H1 (cell line): ENCODE results near the gene ARAP3. TPM values are rescaled to one million over a fixed set of nuclear protein-coding genes. Genes with fewer than 3 reads are reported as not detected.

Experiments used
- CTCF ChIA-PET: fragments of 300-600 bp; sonication (Branson Sonifier 250); formaldehyde crosslinking; loops from one replicate; lab custom pipeline; 2021; ENCODE audit not compliant: partially characterized antibody; lab: Charles Lee
- POLR2A ChIA-PET: fragments of 300-600 bp; sonication (Branson Sonifier 250); formaldehyde crosslinking; loops from one replicate; lab custom pipeline; 2021; ENCODE audit warnings: inconsistent platforms; ENCODE audit not compliant: partially characterized antibody; lab: Charles Lee
- DNase-seq, 2 experiments: peaks; one replicate each; pipeline versions ENCODE4 v3.0.0 to v3.0.0-alpha.2; 2010 to 2022; ENCODE audit warnings: low spot score in 2 of 2, low read depth in 1 of 2, mixed read lengths in 1 of 2
- FAIRE-seq: peaks from 2 replicates; lab custom pipeline; 2011; peaks lifted over from hg19 to GRCh38; lab: Jason Lieb, UNC
- H2AFZ ChIP-seq: 2 replicates; pipeline ENCODE4 v1.8.1; 2012; ENCODE audit warnings: low read length, inconsistent platforms
- H2AK5ac ChIP-seq: 2 replicates; pipeline ENCODE4 v1.6.1; 2013; ENCODE audit warnings: low read depth, low read length
- H2BK120ac ChIP-seq: replicated peaks from 2 replicates; pipeline ENCODE3; 2013; ENCODE audit warnings: low read depth, low read length, inconsistent platforms
- H2BK12ac ChIP-seq: 2 replicates; pipeline ENCODE4 v1.6.1; 2013; ENCODE audit warnings: low read depth, low read length
- H2BK15ac ChIP-seq: 2 replicates; pipeline ENCODE4 v1.6.1; 2013; ENCODE audit warnings: low read length
- H2BK20ac ChIP-seq: 2 replicates; pipeline ENCODE4 v1.6.1; 2013; ENCODE audit warnings: low read length
- H2BK5ac ChIP-seq: 2 replicates; pipeline ENCODE4 v1.6.1; 2013; ENCODE audit warnings: low read depth, low read length
- H3K14ac ChIP-seq: 2 replicates; pipeline ENCODE4 v1.6.1; 2013; ENCODE audit warnings: inconsistent platforms; ENCODE audit not compliant: insufficient read length
- H3K18ac ChIP-seq: 2 replicates; pipeline ENCODE4 v1.6.1; 2013; ENCODE audit warnings: low read length; ENCODE audit errors: extremely low read depth
- H3K23ac ChIP-seq: 2 replicates; pipeline ENCODE4 v1.6.1; 2013; ENCODE audit warnings: inconsistent platforms; ENCODE audit not compliant: insufficient read length
- H3K23me2 ChIP-seq: 2 replicates; pipeline ENCODE4 v1.6.1; 2013; ENCODE audit warnings: low read depth, low read length
- H3K27ac ChIP-seq: 2 replicates; pipeline ENCODE4 v1.6.1; 2011; ENCODE audit warnings: low read depth, low read length, inconsistent platforms
- H3K27me3 ChIP-seq, 4 experiments: replicated peaks in 1 of 4; 1 replicate in 1 of 4; 2 replicates in 3 of 4; pipeline versions ENCODE4 v1.6.1 to v1.8.1; 2011 to 2013; ENCODE audit warnings: low read length in 3 of 4, mild to moderate bottlenecking in 3 of 4, inconsistent platforms in 2 of 4, mixed read lengths in 2 of 4, moderate library complexity in 1 of 4; ENCODE audit not compliant: control insufficient read depth in 3 of 4, insufficient read depth in 3 of 4; ENCODE audit errors: extremely low read depth in 1 of 4
- H3K36me3 ChIP-seq, 4 experiments: 2 replicates each; pipeline versions ENCODE4 v1.6.1 to v1.8.1; 2011 to 2013; ENCODE audit warnings: mild to moderate bottlenecking in 4 of 4, low read length in 3 of 4, moderate library complexity in 2 of 4, control low read depth in 1 of 4, inconsistent platforms in 1 of 4; ENCODE audit not compliant: insufficient read depth in 4 of 4, control insufficient read depth in 2 of 4
- H3K4ac ChIP-seq: replicated peaks from 2 replicates; pipeline ENCODE3; 2013; ENCODE audit warnings: low read length, low read depth, mixed read lengths, inconsistent platforms; ENCODE audit not compliant: insufficient read length
- H3K4me1 ChIP-seq, 4 experiments: replicated peaks in 1 of 4; 1 replicate in 1 of 4; 2 replicates in 3 of 4; pipeline versions ENCODE4 v1.6.1 to v1.8.1; 2011 to 2013; ENCODE audit warnings: low read length in 3 of 4, inconsistent platforms in 2 of 4, mixed read lengths in 1 of 4; ENCODE audit not compliant: insufficient read depth in 4 of 4, control insufficient read depth in 3 of 4
- H3K4me2 ChIP-seq, 2 experiments: 2 replicates each; pipeline versions ENCODE4 v1.6.1 to v1.8.1; 2011 to 2013; ENCODE audit warnings: low read depth in 2 of 2, low read length in 2 of 2, control low read depth in 1 of 2, inconsistent platforms in 1 of 2, mild to moderate bottlenecking in 1 of 2; ENCODE audit not compliant: insufficient read depth in 1 of 2
- H3K4me3 ChIP-seq, 4 experiments: fragments of 200-600, 300-600 bp in 1 of 4; sonication (generic), shearing (Covaris generic), sonication (Bioruptor Twin) in 1 of 4; 2 replicates each; pipeline versions ENCODE4 v1.5.1 to v1.8.1; 2011 to 2016; ENCODE audit warnings: low read length in 4 of 4, low read depth in 3 of 4, control low read depth in 2 of 4, inconsistent platforms in 2 of 4, mild to moderate bottlenecking in 2 of 4, mixed read lengths in 1 of 4, moderate library complexity in 1 of 4; ENCODE audit not compliant: insufficient read depth in 2 of 4; ENCODE audit errors: extremely low read depth in 1 of 4
- H3K56ac ChIP-seq: replicated peaks from 2 replicates; pipeline ENCODE3; 2013; ENCODE audit warnings: low read depth, mild to moderate bottlenecking, mixed read lengths, low read length, inconsistent platforms; ENCODE audit not compliant: insufficient read length
- H3K79me1 ChIP-seq: 2 replicates; pipeline ENCODE4 v1.6.1; 2013; ENCODE audit warnings: low read depth, low read length, control low read depth
- H3K79me2 ChIP-seq, 2 experiments: 2 replicates each; pipeline versions ENCODE4 v1.6.1 to v1.8.1; 2012 to 2013; ENCODE audit warnings: low read length in 2 of 2, mild to moderate bottlenecking in 2 of 2, inconsistent platforms in 1 of 2; ENCODE audit not compliant: insufficient read depth in 2 of 2, control insufficient read depth in 1 of 2
- H3K9ac ChIP-seq, 4 experiments: replicated peaks in 1 of 4; 1 replicate in 1 of 4; 2 replicates in 3 of 4; pipeline versions ENCODE4 v1.6.1 to v1.8.1; 2011 to 2013; ENCODE audit warnings: low read depth in 3 of 4, low read length in 3 of 4, control low read depth in 2 of 4, mild to moderate bottlenecking in 2 of 4, moderate library complexity in 2 of 4, inconsistent platforms in 1 of 4; ENCODE audit errors: extremely low read depth in 1 of 4
- H3K9me3 ChIP-seq, 2 experiments: 2 replicates each; pipeline versions ENCODE4 v1.6.1 to v1.8.1; 2012 to 2013; ENCODE audit warnings: mild to moderate bottlenecking in 2 of 2, moderate library complexity in 2 of 2, control low read depth in 1 of 2, inconsistent platforms in 1 of 2, low read depth in 1 of 2, low read length in 1 of 2, mixed read lengths in 1 of 2; ENCODE audit not compliant: insufficient read depth in 2 of 2
- H4K20me1 ChIP-seq, 2 experiments: replicated peaks in 1 of 2; 2 replicates each; pipeline versions ENCODE3 to v1.8.1; 2011 to 2013; ENCODE audit warnings: inconsistent platforms in 2 of 2, low read length in 2 of 2, mild to moderate bottlenecking in 1 of 2; ENCODE audit not compliant: insufficient read depth in 2 of 2, control insufficient read depth in 1 of 2
- H4K5ac ChIP-seq: 2 replicates; pipeline ENCODE4 v1.6.1; 2013; ENCODE audit warnings: low read length, low read depth, mixed read lengths, inconsistent platforms; ENCODE audit not compliant: insufficient read length
- H4K8ac ChIP-seq: 2 replicates; pipeline ENCODE4 v1.8.0; 2013; ENCODE audit warnings: mild to moderate bottlenecking, moderate library complexity, low read length, inconsistent platforms; ENCODE audit not compliant: insufficient read depth; ENCODE audit errors: extremely low read depth
- H4K91ac ChIP-seq: replicated peaks from 2 replicates; pipeline ENCODE3; 2013; ENCODE audit warnings: low read length, mixed read lengths, inconsistent platforms; ENCODE audit not compliant: insufficient read length
- BCL11A ChIP-seq, 2 experiments: IDR thresholded peaks; one replicate each; pipeline ENCODE4 v1.6.1; 2011; ENCODE audit warnings: low read depth in 2 of 2, low read length in 2 of 2, mild to moderate bottlenecking in 2 of 2
- EGR1 ChIP-seq: IDR thresholded peaks from 2 replicates; pipeline ENCODE4 v1.6.1; 2011; ENCODE audit warnings: low read depth, low read length, borderline replicate concordance
- EZH2 ChIP-seq: fragments of 200-600 bp; sonication (generic); IDR thresholded peaks from 2 replicates; pipeline ENCODE4 v1.7.1; 2012; ENCODE audit warnings: low read depth, mild to moderate bottlenecking, moderate library complexity, low read length, inconsistent platforms; ENCODE audit not compliant: severe bottlenecking
- HDAC6 ChIP-seq: IDR thresholded peaks from one replicate; pipeline ENCODE4 v1.7.1; 2012; ENCODE audit warnings: low read depth, mild to moderate bottlenecking, inconsistent platforms, low read length, moderate library complexity
- KDM1A ChIP-seq: fragments of 200-600, 300-600 bp; sonication (generic); IDR thresholded peaks from 2 replicates; pipeline ENCODE4 v1.7.1; 2016; ENCODE audit warnings: mild to moderate bottlenecking, low read length, borderline replicate concordance
- MAFK ChIP-seq: IDR thresholded peaks from 2 replicates; pipeline ENCODE4 v1.6.1; 2012; ENCODE audit warnings: low read depth, mild to moderate bottlenecking, improper control_type of control experiment, low read length
- NANOG ChIP-seq: IDR thresholded peaks from 2 replicates; pipeline ENCODE4 v1.6.1; 2011; ENCODE audit warnings: low read length, low read depth, mild to moderate bottlenecking, inconsistent platforms; ENCODE audit not compliant: insufficient read depth, poor library complexity, severe bottlenecking
- NRF1 ChIP-seq: IDR thresholded peaks from 2 replicates; pipeline ENCODE4 v1.6.1; 2011; ENCODE audit warnings: mild to moderate bottlenecking, low read depth, low read length, improper control_type of control experiment
- SAP30 ChIP-seq: fragments of 300-600 bp; sonication (generic); IDR thresholded peaks from 2 replicates; pipeline ENCODE4 v1.7.1; 2012; ENCODE audit warnings: low read length, moderate library complexity, mild to moderate bottlenecking, inconsistent platforms; ENCODE audit not compliant: insufficient read depth, insufficient replicate concordance
- SIX5 ChIP-seq: IDR thresholded peaks from 2 replicates; pipeline ENCODE4 v1.6.1; 2011; ENCODE audit warnings: mild to moderate bottlenecking, low read depth, low read length
- YY1 ChIP-seq: IDR thresholded peaks from 2 replicates; pipeline ENCODE4 v1.6.1; 2011; ENCODE audit warnings: low read depth, mild to moderate bottlenecking, low read length
- WGBS, 2 experiments: shearing (Covaris generic) in 1 of 2; methylation state at CpG; one replicate each; pipeline versions ENCODE4 v1.1.6 to v1.1.7; 2013 to 2015; ENCODE audit warnings: low lambda C conversion rate in 2 of 2, mixed read lengths in 2 of 2, inconsistent platforms in 1 of 2, low coverage in 1 of 2, missing lambda C conversion rate in 1 of 2; ENCODE audit not compliant: insufficient replicate concordance in 2 of 2, insufficient coverage in 1 of 2, insufficient read length in 1 of 2; ENCODE audit errors: extremely low coverage in 1 of 2, missing lambda C conversion rate in 1 of 2; 5-methylcytosine and 5-hydroxymethylcytosine counted together
- polyA plus RNA-seq, 7 experiments: library from polyadenylated mRNA; depleted of rRNA in 3 of 7; stranded (reverse) in 5 of 7; unstranded in 2 of 7; fragments of >200 nt in 5 of 7; fragments of 200-250 nt in 2 of 7; gene quantifications; 1 replicate in 5 of 7; 2 replicates in 1 of 7; 4 replicates in 1 of 7; pipeline versions ENCODE4 v1.2.1 to v1.2.3, GENCODE V29; 2011 to 2013; ENCODE audit warnings: missing spikeins in 2 of 7, mixed read lengths in 2 of 7
- total RNA-seq: library from RNA; stranded (reverse); fragmentation: NEBNext Ultra II Directional; extraction: Animal tissue kit (Norgen Biotek cat#: 25700); gene quantifications from 2 replicates; pipeline ENCODE4 v1.2.1, GENCODE V29; 2021

ARAP3 gene
- total and polyA plus RNA-seq, 2 of the 8 experiments (the other 6 are each of a cell fraction or from before 2014, with no cell fraction given) = 14.4 to 48.6 TPM

DNA sequence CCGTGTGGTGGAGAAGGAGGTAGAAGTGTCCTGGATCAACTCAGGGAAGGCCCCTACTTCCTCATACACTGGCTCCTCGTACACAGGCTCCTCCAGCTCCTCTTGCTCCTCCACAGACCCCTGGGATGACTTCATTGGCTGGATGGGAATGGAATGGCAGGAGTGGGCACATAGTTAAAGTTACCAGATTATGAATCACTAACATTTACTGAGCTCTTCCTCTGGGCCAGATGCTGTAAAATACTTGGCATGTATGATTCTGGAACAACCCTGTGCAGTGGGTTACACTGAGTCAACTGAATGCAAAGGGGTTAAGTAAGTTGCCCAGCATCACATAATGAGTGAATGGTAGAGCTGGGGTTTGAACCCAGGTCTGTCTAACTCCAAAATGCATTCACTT is 27.7 kb downstream of the ARAP3 start:
- H3K27me3 ChIP-seq = no peaks in the 10 kb centered on the region; a peak in 1 of 7 replicates
- H4K91ac ChIP-seq = no peak overlapping the region
- H2BK5ac ChIP-seq = no peak overlapping the region
- no peak overlapping the region for H2BK15ac ChIP-seq
- H3K9me3 ChIP-seq = no peaks in the 10 kb centered on the region
- no peak overlapping the region for H3K56ac ChIP-seq
- no peak for TF ChIP-seq SAP30
- TF ChIP-seq EGR1 = no peak
- TF ChIP-seq HDAC6 = no peak
- TF ChIP-seq SIX5 = no peak
- TF ChIP-seq KDM1A = no peak
- TF ChIP-seq NRF1 = no peak
- TF ChIP-seq EZH2 = no peak
- no peak for TF ChIP-seq NANOG
- no peak for TF ChIP-seq YY1
- no peak for TF ChIP-seq BCL11A (IDR thresholded peaks at IDR 0.05; ENCODE audit: low read depth in 2 of 2, low read length in 2 of 2)
- no peak for TF ChIP-seq MAFK
- H3K79me2 ChIP-seq = no peaks in the 10 kb centered on the region
- H3K23me2 ChIP-seq = peaks cover 3% of the 10 kb centered on the region; the same call in 1 of the 2 replicates
- H3K18ac ChIP-seq = no peak overlapping the region
- no peak for DNase-seq
- CTCF ChIA-PET = interaction anchor here (1.0 to 1.8 kb wide), 5 partner anchors 9 to 308 kb away, joined by 3 to 6 read pairs (median 4); no protein-coding TSS in a partner anchor
- no peak overlapping the region for H2AK5ac ChIP-seq
- POLR2A ChIA-PET = interaction anchor here (0.8 to 4.2 kb wide), 5 partner anchors 7 to 285 kb away, joined by 3 to 23 read pairs (median 5); partner anchors contain the start of gene DIAPH1
- no peak overlapping the region for H2BK12ac ChIP-seq
- no peak overlapping the region for H4K5ac ChIP-seq
- H3K27ac ChIP-seq = no peak overlapping the region
- no peak overlapping the region for H4K8ac ChIP-seq
- H3K14ac ChIP-seq = no peak overlapping the region
- H3K4me3 ChIP-seq = no peak overlapping the region
- H4K20me1 ChIP-seq = peaks cover 3 to 6% of the 10 kb centered on the region in 2 experiments
- no peak overlapping the region for H3K23ac ChIP-seq
- peaks cover 2 to 19% (median 12%) of the 10 kb centered on the region in 4 experiments; a peak in 5 of 8 replicates for H3K36me3 ChIP-seq
- H2BK120ac ChIP-seq = no peak overlapping the region
- H2BK20ac ChIP-seq = no peak overlapping the region
- H3K4me2 ChIP-seq = no peak overlapping the region
- peaks cover 2 to 8% (median 6%) of the 10 kb centered on the region in 4 experiments; a peak in 6 of 7 replicates for H3K4me1 ChIP-seq
- H2AFZ ChIP-seq = no peak overlapping the region
- WGBS, 2 experiments = 86% methylated on average over 2 of the region's 2 CpGs; no CpG with 5 or more reads in 1 of the 2 experiments
- no peak overlapping the region for H3K4ac ChIP-seq
- peaks cover 3% of the 10 kb centered on the region; the same call in 1 of the 2 replicates for H3K79me1 ChIP-seq
- no peak for FAIRE-seq
- H3K9ac ChIP-seq = no peak overlapping the region
